GM23338 (cell line): ENCODE data around the gene XYLT1. TPM values are rescaled to one million over a fixed set of nuclear protein-coding genes. Genes with fewer than 3 reads are reported as not detected.

Experiments
- ATAC-seq: fragments of 200-7000 bp; cut with Tn5 transposase; 3 replicates; pipeline ENCODE4 v1.9.1; 2020
- DNase-seq: peaks from one replicate; pipeline ENCODE4 v3.0.0-alpha.2; 2015; ENCODE audit warnings: low spot score
- H2AFZ ChIP-seq: fragments of 200-600 bp; sonication (generic); 2 replicates; pipeline ENCODE4 v1.8.0; 2016; ENCODE audit warnings: antibody characterized with exemption, mild to moderate bottlenecking, moderate library complexity
- H3F3A ChIP-seq: fragments of 200-600 bp; sonication (generic); replicated peaks from 2 replicates; pipeline ENCODE4 v1.8.0; 2017; ENCODE audit warnings: antibody characterized with exemption, mixed run types, low read depth
- H3K27ac ChIP-seq: fragments of 200-600 bp; sonication (generic); 2 replicates; pipeline ENCODE4 v1.6.1; 2016; ENCODE audit warnings: low read depth
- H3K27me3 ChIP-seq: fragments of 200-600 bp; sonication (generic); 2 replicates; pipeline ENCODE4 v1.8.0; 2016; ENCODE audit warnings: mild to moderate bottlenecking, mixed run types, moderate library complexity; ENCODE audit not compliant: insufficient read depth
- H3K36me3 ChIP-seq: fragments of 200-600 bp; sonication (generic); 2 replicates; pipeline ENCODE4 v1.8.0; 2016; ENCODE audit warnings: mild to moderate bottlenecking; ENCODE audit not compliant: insufficient read depth
- H3K4me1 ChIP-seq: fragments of 200-600 bp; sonication (generic); 2 replicates; pipeline ENCODE4 v1.8.0; 2016; ENCODE audit warnings: mild to moderate bottlenecking, moderate library complexity; ENCODE audit not compliant: insufficient read depth
- H3K4me2 ChIP-seq: fragments of 200-600 bp; sonication (generic); 2 replicates; pipeline ENCODE4 v1.7.1; 2017; ENCODE audit warnings: mixed run types
- H3K4me3 ChIP-seq: fragments of 200-600 bp; sonication (generic); 2 replicates; pipeline ENCODE4 v1.6.1; 2016; ENCODE audit warnings: mixed run types
- H3K79me2 ChIP-seq: fragments of 200-600 bp; sonication (generic); replicated peaks from 2 replicates; pipeline ENCODE4 v1.8.0; 2017; ENCODE audit warnings: mild to moderate bottlenecking; ENCODE audit not compliant: insufficient read depth
- H3K9me2 ChIP-seq: fragments of 200-600 bp; sonication (generic); 2 replicates; pipeline ENCODE4 v1.8.0; 2017; ENCODE audit not compliant: insufficient read depth
- H4K20me1 ChIP-seq: fragments of 200-600 bp; sonication (generic); replicated peaks from 2 replicates; pipeline ENCODE4 v1.8.0; 2017; ENCODE audit warnings: mild to moderate bottlenecking; ENCODE audit not compliant: insufficient read depth
- H3K27ac Mint-ChIP-seq: 2 replicates; pipeline ENCODE4 v1.8.0; 2020; ENCODE audit warnings: inconsistent platforms, mild to moderate bottlenecking, moderate library complexity, mixed read lengths
- H3K27me3 Mint-ChIP-seq: 3 replicates; pipeline ENCODE4 v1.8.0; 2022; ENCODE audit warnings: low read depth, mild to moderate bottlenecking, moderate library complexity, mixed read lengths, inconsistent platforms; ENCODE audit not compliant: insufficient read depth, poor library complexity
- H3K36me3 Mint-ChIP-seq: 3 replicates; pipeline ENCODE4 v1.8.0; 2021; ENCODE audit warnings: low read depth, mild to moderate bottlenecking, inconsistent platforms, moderate library complexity, mixed read lengths
- H3K4me1 Mint-ChIP-seq: 3 replicates; pipeline ENCODE4 v1.8.0; 2020; ENCODE audit warnings: mild to moderate bottlenecking, inconsistent platforms, mixed read lengths
- H3K4me3 Mint-ChIP-seq: 3 replicates; pipeline ENCODE4 v1.8.0; 2021; ENCODE audit warnings: moderate library complexity, mild to moderate bottlenecking, inconsistent platforms, mixed read lengths
- H3K9me3 Mint-ChIP-seq: 3 replicates; pipeline ENCODE4 v1.8.0; 2020; ENCODE audit warnings: moderate library complexity, mild to moderate bottlenecking, inconsistent platforms, mixed read lengths
- CREB1 ChIP-seq: fragments of 250-450 bp; sonication (Bioruptor Pico); IDR thresholded peaks from 2 replicates; pipeline ENCODE4 v1.5.0; 2020; ENCODE audit warnings: low read depth, mild to moderate bottlenecking, moderate library complexity
- ETS1 ChIP-seq: IDR thresholded peaks from 2 replicates; pipeline ENCODE4 v1.6.1; 2016; ENCODE audit warnings: antibody characterized with exemption
- EZH2 ChIP-seq: fragments of 200-600 bp; sonication (generic); IDR thresholded peaks from one replicate; pipeline ENCODE4 v1.8.0; 2017; ENCODE audit warnings: antibody characterized with exemption, mild to moderate bottlenecking, low read depth; ENCODE audit not compliant: unreplicated experiment
- EZH2phosphoT487 ChIP-seq: fragments of 200-600 bp; sonication (generic); IDR thresholded peaks from one replicate; pipeline ENCODE4 v1.8.1; 2018; ENCODE audit warnings: antibody characterized with exemption; ENCODE audit not compliant: unreplicated experiment
- JUNB ChIP-seq: IDR thresholded peaks from one replicate; pipeline ENCODE4 v1.6.1; 2016; ENCODE audit warnings: antibody characterized with exemption; ENCODE audit not compliant: unreplicated experiment
- POLR2AphosphoS5 ChIP-seq: IDR thresholded peaks from 2 replicates; pipeline ENCODE4 v1.6.1; 2016; ENCODE audit warnings: antibody characterized with exemption, low read depth
- ZNF114 ChIP-seq: fragments of 250-450 bp; sonication (Bioruptor Pico); IDR thresholded peaks from 2 replicates; pipeline ENCODE4 v1.5.0; 2020; ENCODE audit warnings: mild to moderate bottlenecking, moderate library complexity
- polyA plus RNA-seq: library from polyadenylated mRNA; unstranded; fragments of >200 nt; fragmentation: Nextera tagmentation; extraction: Ambion mirVana; gene quantifications from 2 replicates; pipeline ENCODE4 v1.2.1, GENCODE V29; 2016
- total RNA-seq: library from RNA; depleted of rRNA; stranded (reverse); fragments of >200 nt; shearing (Covaris generic); gene quantifications from 2 replicates; pipeline ENCODE4 v1.2.3, GENCODE V29; 2014
- TF ChIP-seq, protein P1 (sequence below): IDR thresholded peaks from one replicate; pipeline ENCODE4 v1.6.1; 2018; ENCODE audit warnings: antibody characterized with exemption; ENCODE audit not compliant: unreplicated experiment
- TF ChIP-seq, protein P2 (sequence below): fragments of 250-450 bp; sonication (Bioruptor Pico); IDR thresholded peaks from 2 replicates; pipeline ENCODE4 v1.5.0; 2020; ENCODE audit warnings: mild to moderate bottlenecking, moderate library complexity

Gene XYLT1
- total and polyA plus RNA-seq, 2 experiments from 2014 or later: 3.5 to 24.7 TPM

- peaks cover 21% of the 10 kb centered on the region for H3K4me1 Mint-ChIP-seq
- no peak for DNase-seq
- peaks cover 9% of the 10 kb centered on the region for H3K27me3 Mint-ChIP-seq
- H3K36me3 Mint-ChIP-seq: no peaks in the 10 kb centered on the region; the same call in 2 of the 3 replicates
- no peak overlapping the region for H2AFZ ChIP-seq
- ATAC-seq: no peak
- H3K9me2 ChIP-seq: no peaks in the 10 kb centered on the region
- H3K27ac Mint-ChIP-seq: no peak overlapping the region; the same call in 1 of the 2 replicates
- 0 out of 2 replicates have a peak, but pooled peaks cover 8% of the 10 kb centered on the region for H3F3A ChIP-seq
- H3K27ac ChIP-seq: no peak overlapping the region
- no peaks in the 10 kb centered on the region for H3K36me3 ChIP-seq
- peaks cover 8% of the 10 kb centered on the region for H3K4me1 ChIP-seq
- no peak overlapping the region for H3K4me3 Mint-ChIP-seq
- no peaks in the 10 kb centered on the region; the same call in 2 of the 3 replicates for H3K9me3 Mint-ChIP-seq
- peaks cover 8% of the 10 kb centered on the region for H3K27me3 ChIP-seq
- no peak overlapping the region for H3K4me3 ChIP-seq
- H4K20me1 ChIP-seq: no peaks in the 10 kb centered on the region
- TF ChIP-seq CREB1 (no peak), EZH2phosphoT487 (no peak), POLR2AphosphoS5 (no peak), JUNB (no peak), ETS1 (no peak), EZH2 (no peak), ZNF114 (CRISPR knock-in tag) (no peak)
- TF ChIP-seq, protein P1, sequence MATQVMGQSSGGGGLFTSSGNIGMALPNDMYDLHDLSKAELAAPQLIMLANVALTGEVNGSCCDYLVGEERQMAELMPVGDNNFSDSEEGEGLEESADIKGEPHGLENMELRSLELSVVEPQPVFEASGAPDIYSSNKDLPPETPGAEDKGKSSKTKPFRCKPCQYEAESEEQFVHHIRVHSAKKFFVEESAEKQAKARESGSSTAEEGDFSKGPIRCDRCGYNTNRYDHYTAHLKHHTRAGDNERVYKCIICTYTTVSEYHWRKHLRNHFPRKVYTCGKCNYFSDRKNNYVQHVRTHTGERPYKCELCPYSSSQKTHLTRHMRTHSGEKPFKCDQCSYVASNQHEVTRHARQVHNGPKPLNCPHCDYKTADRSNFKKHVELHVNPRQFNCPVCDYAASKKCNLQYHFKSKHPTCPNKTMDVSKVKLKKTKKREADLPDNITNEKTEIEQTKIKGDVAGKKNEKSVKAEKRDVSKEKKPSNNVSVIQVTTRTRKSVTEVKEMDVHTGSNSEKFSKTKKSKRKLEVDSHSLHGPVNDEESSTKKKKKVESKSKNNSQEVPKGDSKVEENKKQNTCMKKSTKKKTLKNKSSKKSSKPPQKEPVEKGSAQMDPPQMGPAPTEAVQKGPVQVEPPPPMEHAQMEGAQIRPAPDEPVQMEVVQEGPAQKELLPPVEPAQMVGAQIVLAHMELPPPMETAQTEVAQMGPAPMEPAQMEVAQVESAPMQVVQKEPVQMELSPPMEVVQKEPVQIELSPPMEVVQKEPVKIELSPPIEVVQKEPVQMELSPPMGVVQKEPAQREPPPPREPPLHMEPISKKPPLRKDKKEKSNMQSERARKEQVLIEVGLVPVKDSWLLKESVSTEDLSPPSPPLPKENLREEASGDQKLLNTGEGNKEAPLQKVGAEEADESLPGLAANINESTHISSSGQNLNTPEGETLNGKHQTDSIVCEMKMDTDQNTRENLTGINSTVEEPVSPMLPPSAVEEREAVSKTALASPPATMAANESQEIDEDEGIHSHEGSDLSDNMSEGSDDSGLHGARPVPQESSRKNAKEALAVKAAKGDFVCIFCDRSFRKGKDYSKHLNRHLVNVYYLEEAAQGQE: no peak
- TF ChIP-seq, protein P2, sequence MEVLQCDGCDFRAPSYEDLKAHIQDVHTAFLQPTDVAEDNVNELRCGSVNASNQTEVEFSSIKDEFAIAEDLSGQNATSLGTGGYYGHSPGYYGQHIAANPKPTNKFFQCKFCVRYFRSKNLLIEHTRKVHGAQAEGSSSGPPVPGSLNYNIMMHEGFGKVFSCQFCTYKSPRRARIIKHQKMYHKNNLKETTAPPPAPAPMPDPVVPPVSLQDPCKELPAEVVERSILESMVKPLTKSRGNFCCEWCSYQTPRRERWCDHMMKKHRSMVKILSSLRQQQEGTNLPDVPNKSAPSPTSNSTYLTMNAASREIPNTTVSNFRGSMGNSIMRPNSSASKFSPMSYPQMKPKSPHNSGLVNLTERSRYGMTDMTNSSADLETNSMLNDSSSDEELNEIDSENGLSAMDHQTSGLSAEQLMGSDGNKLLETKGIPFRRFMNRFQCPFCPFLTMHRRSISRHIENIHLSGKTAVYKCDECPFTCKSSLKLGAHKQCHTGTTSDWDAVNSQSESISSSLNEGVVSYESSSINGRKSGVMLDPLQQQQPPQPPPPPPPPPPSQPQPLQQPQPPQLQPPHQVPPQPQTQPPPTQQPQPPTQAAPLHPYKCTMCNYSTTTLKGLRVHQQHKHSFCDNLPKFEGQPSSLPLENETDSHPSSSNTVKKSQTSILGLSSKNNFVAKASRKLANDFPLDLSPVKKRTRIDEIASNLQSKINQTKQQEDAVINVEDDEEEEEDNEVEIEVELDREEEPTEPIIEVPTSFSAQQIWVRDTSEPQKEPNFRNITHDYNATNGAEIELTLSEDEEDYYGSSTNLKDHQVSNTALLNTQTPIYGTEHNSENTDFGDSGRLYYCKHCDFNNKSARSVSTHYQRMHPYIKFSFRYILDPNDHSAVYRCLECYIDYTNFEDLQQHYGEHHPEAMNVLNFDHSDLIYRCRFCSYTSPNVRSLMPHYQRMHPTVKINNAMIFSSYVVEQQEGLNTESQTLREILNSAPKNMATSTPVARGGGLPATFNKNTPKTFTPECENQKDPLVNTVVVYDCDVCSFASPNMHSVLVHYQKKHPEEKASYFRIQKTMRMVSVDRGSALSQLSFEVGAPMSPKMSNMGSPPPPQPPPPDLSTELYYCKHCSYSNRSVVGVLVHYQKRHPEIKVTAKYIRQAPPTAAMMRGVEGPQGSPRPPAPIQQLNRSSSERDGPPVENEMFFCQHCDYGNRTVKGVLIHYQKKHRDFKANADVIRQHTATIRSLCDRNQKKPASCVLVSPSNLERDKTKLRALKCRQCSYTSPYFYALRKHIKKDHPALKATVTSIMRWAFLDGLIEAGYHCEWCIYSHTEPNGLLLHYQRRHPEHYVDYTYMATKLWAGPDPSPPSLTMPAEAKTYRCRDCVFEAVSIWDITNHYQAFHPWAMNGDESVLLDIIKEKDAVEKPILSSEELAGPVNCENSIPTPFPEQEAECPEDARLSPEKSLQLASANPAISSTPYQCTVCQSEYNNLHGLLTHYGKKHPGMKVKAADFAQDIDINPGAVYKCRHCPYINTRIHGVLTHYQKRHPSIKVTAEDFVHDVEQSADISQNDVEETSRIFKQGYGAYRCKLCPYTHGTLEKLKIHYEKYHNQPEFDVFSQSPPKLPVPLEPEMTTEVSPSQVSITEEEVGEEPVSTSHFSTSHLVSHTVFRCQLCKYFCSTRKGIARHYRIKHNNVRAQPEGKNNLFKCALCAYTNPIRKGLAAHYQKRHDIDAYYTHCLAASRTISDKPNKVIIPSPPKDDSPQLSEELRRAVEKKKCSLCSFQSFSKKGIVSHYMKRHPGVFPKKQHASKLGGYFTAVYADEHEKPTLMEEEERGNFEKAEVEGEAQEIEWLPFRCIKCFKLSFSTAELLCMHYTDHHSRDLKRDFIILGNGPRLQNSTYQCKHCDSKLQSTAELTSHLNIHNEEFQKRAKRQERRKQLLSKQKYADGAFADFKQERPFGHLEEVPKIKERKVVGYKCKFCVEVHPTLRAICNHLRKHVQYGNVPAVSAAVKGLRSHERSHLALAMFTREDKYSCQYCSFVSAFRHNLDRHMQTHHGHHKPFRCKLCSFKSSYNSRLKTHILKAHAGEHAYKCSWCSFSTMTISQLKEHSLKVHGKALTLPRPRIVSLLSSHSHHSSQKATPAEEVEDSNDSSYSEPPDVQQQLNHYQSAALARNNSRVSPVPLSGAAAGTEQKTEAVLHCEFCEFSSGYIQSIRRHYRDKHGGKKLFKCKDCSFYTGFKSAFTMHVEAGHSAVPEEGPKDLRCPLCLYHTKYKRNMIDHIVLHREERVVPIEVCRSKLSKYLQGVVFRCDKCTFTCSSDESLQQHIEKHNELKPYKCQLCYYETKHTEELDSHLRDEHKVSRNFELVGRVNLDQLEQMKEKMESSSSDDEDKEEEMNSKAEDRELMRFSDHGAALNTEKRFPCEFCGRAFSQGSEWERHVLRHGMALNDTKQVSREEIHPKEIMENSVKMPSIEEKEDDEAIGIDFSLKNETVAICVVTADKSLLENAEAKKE (CRISPR knock-in tag): no peak
- H3K4me2 ChIP-seq: no peak overlapping the region
- H3K79me2 ChIP-seq: 0 out of 2 replicates have a peak, but pooled peaks cover under 1% of the 10 kb centered on the region
Measured at GRCh38 chr16:17475104-17475503, 4.3 kb upstream of the XYLT1 start.
